ENCODE measurements around the gene HACD2.

The HACD2 gene

GRCh38 chr3:123445702-123446101 lies 139.2 kb downstream of the HACD2 start:
- Histone ChIP-seq H3K14ac (ENCODE audit: low read length in 2 of 2) (no peak overlapping the region), H3K23ac (ENCODE audit: low read length in 2 of 2) (no peak overlapping the region), H2AK5ac (ENCODE audit: low read length, severe bottlenecking) (no peak overlapping the region), H2BK15ac (ENCODE audit: low read depth, poor library complexity, severe bottlenecking) (no peak overlapping the region), H3K36me3 (ENCODE audit: control insufficient read depth in 1 of 2, insufficient read depth in 2 of 2, low read depth in 1 of 2, low read length in 2 of 2) (no peaks in the 10 kb centered on the region), H3K4me2 (ENCODE audit: low read length, poor library complexity, severe bottlenecking) (no peak overlapping the region), H3K79me1 (replicated peaks; ENCODE audit: low read length, poor library complexity, severe bottlenecking) (no peaks in the 10 kb centered on the region), H2AFZ (ENCODE audit: low read depth, low read length) (no peak overlapping the region), H3K4ac (ENCODE audit: low read depth in 1 of 2, low read length in 2 of 2) (no peak overlapping the region), H2BK120ac (ENCODE audit: low read depth, low read length) (no peak overlapping the region), H3K18ac (ENCODE audit: low read depth in 1 of 2, low read length in 2 of 2) (no peak overlapping the region), H3K9me3 (ENCODE audit: control insufficient read depth, low read length) (no peaks in the 10 kb centered on the region), H2BK12ac (ENCODE audit: low read length in 2 of 2) (no peak overlapping the region), H3K9ac (ENCODE audit: low read length) (no peak overlapping the region), H4K91ac (ENCODE audit: low read length) (no peak overlapping the region), H3K27ac (ENCODE audit: low read length, poor library complexity, severe bottlenecking) (no peak overlapping the region), H4K8ac (ENCODE audit: low read length) (no peak overlapping the region), H2BK5ac (ENCODE audit: low read depth, low read length, poor library complexity, severe bottlenecking) (no peak overlapping the region), H3K4me3 (ENCODE audit: insufficient read depth in 1 of 2, low read depth in 1 of 2, low read length in 2 of 2) (no peak overlapping the region), H3K4me1 (ENCODE audit: control insufficient read depth, insufficient read depth, low read depth, low read length) (peaks cover 20% of the 10 kb centered on the region), H3K27me3 (ENCODE audit: control insufficient read depth in 1 of 2, insufficient read depth in 1 of 2, low read length in 2 of 2) (peaks cover 80 to 85% of the 10 kb centered on the region in 2 experiments)
- 34% methylated on average over 2 of the region's 2 CpGs for WGBS
- no peak for DNase-seq

- Histone ChIP-seq H3K36me3 (ENCODE audit: control insufficient read depth in 1 of 2, insufficient read depth in 2 of 2, low read depth in 1 of 2, low read length in 2 of 2) (no peaks in the 10 kb centered on the region), H4K8ac (ENCODE audit: low read length) (no peak overlapping the region), H2BK15ac (ENCODE audit: low read depth, poor library complexity, severe bottlenecking) (no peak overlapping the region), H3K4me2 (ENCODE audit: low read length, poor library complexity, severe bottlenecking) (no peak overlapping the region), H3K4me3 (ENCODE audit: insufficient read depth in 1 of 2, low read depth in 1 of 2, low read length in 2 of 2) (no peak overlapping the region), H2BK120ac (ENCODE audit: low read depth, low read length) (no peak overlapping the region), H3K18ac (ENCODE audit: low read depth in 1 of 2, low read length in 2 of 2) (no peak overlapping the region), H3K4ac (ENCODE audit: low read depth in 1 of 2, low read length in 2 of 2) (no peak overlapping the region), H2AFZ (ENCODE audit: low read depth, low read length) (no peak overlapping the region), H3K79me1 (replicated peaks; ENCODE audit: low read length, poor library complexity, severe bottlenecking) (no peaks in the 10 kb centered on the region), H3K9me3 (ENCODE audit: control insufficient read depth, low read length) (no peaks in the 10 kb centered on the region), H3K27me3 (ENCODE audit: control insufficient read depth in 1 of 2, insufficient read depth in 1 of 2, low read length in 2 of 2) (peaks cover 81 to 87% of the 10 kb centered on the region in 2 experiments), H3K9ac (ENCODE audit: low read length) (no peak overlapping the region), H3K27ac (ENCODE audit: low read length, poor library complexity, severe bottlenecking) (no peak overlapping the region), H3K4me1 (ENCODE audit: control insufficient read depth, insufficient read depth, low read depth, low read length) (peaks cover 14% of the 10 kb centered on the region), H2BK5ac (ENCODE audit: low read depth, low read length, poor library complexity, severe bottlenecking) (no peak overlapping the region), H3K14ac (ENCODE audit: low read length in 2 of 2) (no peak overlapping the region), H3K23ac (ENCODE audit: low read length in 2 of 2) (no peak overlapping the region), H4K91ac (ENCODE audit: low read length) (no peak overlapping the region), H2AK5ac (ENCODE audit: low read length, severe bottlenecking) (no peak overlapping the region), H2BK12ac (ENCODE audit: low read length in 2 of 2) (no peak overlapping the region)
- DNase-seq: no peak
- WGBS: 50% methylated on average over 1 of the region's 1 CpG
Observed at GRCh38 chr3:123444744-123445143, 140.1 kb downstream of the HACD2 start.

- no peak overlapping the region for H4K91ac ChIP-seq (ENCODE audit: low read length)
- H2BK120ac ChIP-seq (ENCODE audit: low read depth, low read length): no peak overlapping the region
- no peak overlapping the region for H4K8ac ChIP-seq (ENCODE audit: low read length)
- peaks cover 11% of the 10 kb centered on the region for H3K4me1 ChIP-seq (ENCODE audit: control insufficient read depth, insufficient read depth, low read depth, low read length)
- no peaks in the 10 kb centered on the region for H3K79me1 ChIP-seq (replicated peaks; ENCODE audit: low read length, poor library complexity, severe bottlenecking)
- H3K27me3 ChIP-seq (ENCODE audit: control insufficient read depth in 1 of 2, insufficient read depth in 1 of 2, low read length in 2 of 2): peaks cover 85 to 88% of the 10 kb centered on the region in 2 experiments
- DNase-seq: no peak
- H2BK15ac ChIP-seq (ENCODE audit: low read depth, poor library complexity, severe bottlenecking): no peak overlapping the region
- no peaks in the 10 kb centered on the region for H3K36me3 ChIP-seq (ENCODE audit: control insufficient read depth in 1 of 2, insufficient read depth in 2 of 2, low read depth in 1 of 2, low read length in 2 of 2)
- H3K14ac ChIP-seq (ENCODE audit: low read length in 2 of 2): no peak overlapping the region
- no peak overlapping the region for H3K27ac ChIP-seq (ENCODE audit: low read length, poor library complexity, severe bottlenecking)
- no peak overlapping the region for H3K4me3 ChIP-seq (ENCODE audit: insufficient read depth in 1 of 2, low read depth in 1 of 2, low read length in 2 of 2)
- no peak overlapping the region for H2BK5ac ChIP-seq (ENCODE audit: low read depth, low read length, poor library complexity, severe bottlenecking)
- no peak overlapping the region for H3K4ac ChIP-seq (ENCODE audit: low read depth in 1 of 2, low read length in 2 of 2)
- no peak overlapping the region for H3K18ac ChIP-seq (ENCODE audit: low read depth in 1 of 2, low read length in 2 of 2)
- no peak overlapping the region for H3K4me2 ChIP-seq (ENCODE audit: low read length, poor library complexity, severe bottlenecking)
- no peak overlapping the region for H2AK5ac ChIP-seq (ENCODE audit: low read length, severe bottlenecking)
- H2BK12ac ChIP-seq (ENCODE audit: low read length in 2 of 2): no peak overlapping the region
- no peak overlapping the region for H2AFZ ChIP-seq (ENCODE audit: low read depth, low read length)
- 74% methylated on average over 6 of the region's 6 CpGs for WGBS
- no peaks in the 10 kb centered on the region for H3K9me3 ChIP-seq (ENCODE audit: control insufficient read depth, low read length)
- H3K9ac ChIP-seq (ENCODE audit: low read length): no peak overlapping the region
- H3K23ac ChIP-seq (ENCODE audit: low read length in 2 of 2): no peak overlapping the region
Observed at GRCh38 chr3:123444023-123444422, 140.8 kb downstream of the HACD2 start.

- H2AFZ ChIP-seq (ENCODE audit: low read depth, low read length): no peak overlapping the region
- no peak overlapping the region for H4K91ac ChIP-seq (ENCODE audit: low read length)
- no peak overlapping the region for H2BK5ac ChIP-seq (ENCODE audit: low read depth, low read length, poor library complexity, severe bottlenecking)
- H3K23ac ChIP-seq (ENCODE audit: low read length in 2 of 2): no peak overlapping the region
- no peak overlapping the region for H3K14ac ChIP-seq (ENCODE audit: low read length in 2 of 2)
- DNase-seq: no peak
- no peak overlapping the region for H3K4me2 ChIP-seq (ENCODE audit: low read length, poor library complexity, severe bottlenecking)
- H3K18ac ChIP-seq (ENCODE audit: low read depth in 1 of 2, low read length in 2 of 2): no peak overlapping the region
- 80% methylated on average over 7 of the region's 7 CpGs for WGBS
- no peak overlapping the region for H3K4ac ChIP-seq (ENCODE audit: low read depth in 1 of 2, low read length in 2 of 2)
- H2BK12ac ChIP-seq (ENCODE audit: low read length in 2 of 2): no peak overlapping the region
- H4K8ac ChIP-seq (ENCODE audit: low read length): no peak overlapping the region
- no peak overlapping the region for H2AK5ac ChIP-seq (ENCODE audit: low read length, severe bottlenecking)
- H3K27me3 ChIP-seq (ENCODE audit: control insufficient read depth in 1 of 2, insufficient read depth in 1 of 2, low read length in 2 of 2): peaks cover 87 to 89% of the 10 kb centered on the region in 2 experiments
- H2BK120ac ChIP-seq (ENCODE audit: low read depth, low read length): no peak overlapping the region
- H3K27ac ChIP-seq (ENCODE audit: low read length, poor library complexity, severe bottlenecking): no peak overlapping the region
- H2BK15ac ChIP-seq (ENCODE audit: low read depth, poor library complexity, severe bottlenecking): no peak overlapping the region
- H3K79me1 ChIP-seq (replicated peaks; ENCODE audit: low read length, poor library complexity, severe bottlenecking): no peaks in the 10 kb centered on the region
- H3K9me3 ChIP-seq (ENCODE audit: control insufficient read depth, low read length): no peaks in the 10 kb centered on the region
- H3K4me3 ChIP-seq (ENCODE audit: insufficient read depth in 1 of 2, low read depth in 1 of 2, low read length in 2 of 2): no peak overlapping the region
- H3K4me1 ChIP-seq (ENCODE audit: control insufficient read depth, insufficient read depth, low read depth, low read length): no peaks in the 10 kb centered on the region
- H3K9ac ChIP-seq (ENCODE audit: low read length): no peak overlapping the region
- H3K36me3 ChIP-seq (ENCODE audit: control insufficient read depth in 1 of 2, insufficient read depth in 2 of 2, low read depth in 1 of 2, low read length in 2 of 2): no peaks in the 10 kb centered on the region
Observed at GRCh38 chr3:123442908-123443307, 141.9 kb downstream of the HACD2 start.

All from mesenchymal stem cell (in vitro differentiated cells and primary cell).